DOHH2 (cell line): ENCODE data around the gene ZNF581.

Experiments used
- CTCF ChIP-seq: fragments of 200-600 bp; sonication (generic); IDR thresholded peaks from one replicate; pipeline ENCODE4 v1.5.1; 2014; ENCODE audit warnings: antibody characterized with exemption, mild to moderate bottlenecking, low read depth, low read length; ENCODE audit not compliant: poor library complexity, severe bottlenecking
- EZH2phosphoT487 ChIP-seq: fragments of 200-600 bp; sonication (generic); IDR thresholded peaks from 2 replicates; pipeline ENCODE4 v1.6.1; 2017; ENCODE audit warnings: borderline replicate concordance, mild to moderate bottlenecking, antibody characterized with exemption, low read length, moderate library complexity, mixed read lengths

- peak; percentile 76 for TF ChIP-seq CTCF
- no peak for TF ChIP-seq EZH2phosphoT487
Observed at GRCh38 chr19:55640043-55640576, 3.3 kb upstream of the ZNF581 start.
